ENCODE results near the gene BPTF. TPM values are rescaled to one million over a fixed set of nuclear protein-coding genes. Genes with fewer than 3 reads are reported as not detected.
A peak's percentile ranks its signal among the peaks of the same experiment; 100 is the strongest.

The BPTF gene
- total RNA-seq, 4 donors from 2014 or later, result 56.9 to 106 (median 72.6) TPM

DNA sequence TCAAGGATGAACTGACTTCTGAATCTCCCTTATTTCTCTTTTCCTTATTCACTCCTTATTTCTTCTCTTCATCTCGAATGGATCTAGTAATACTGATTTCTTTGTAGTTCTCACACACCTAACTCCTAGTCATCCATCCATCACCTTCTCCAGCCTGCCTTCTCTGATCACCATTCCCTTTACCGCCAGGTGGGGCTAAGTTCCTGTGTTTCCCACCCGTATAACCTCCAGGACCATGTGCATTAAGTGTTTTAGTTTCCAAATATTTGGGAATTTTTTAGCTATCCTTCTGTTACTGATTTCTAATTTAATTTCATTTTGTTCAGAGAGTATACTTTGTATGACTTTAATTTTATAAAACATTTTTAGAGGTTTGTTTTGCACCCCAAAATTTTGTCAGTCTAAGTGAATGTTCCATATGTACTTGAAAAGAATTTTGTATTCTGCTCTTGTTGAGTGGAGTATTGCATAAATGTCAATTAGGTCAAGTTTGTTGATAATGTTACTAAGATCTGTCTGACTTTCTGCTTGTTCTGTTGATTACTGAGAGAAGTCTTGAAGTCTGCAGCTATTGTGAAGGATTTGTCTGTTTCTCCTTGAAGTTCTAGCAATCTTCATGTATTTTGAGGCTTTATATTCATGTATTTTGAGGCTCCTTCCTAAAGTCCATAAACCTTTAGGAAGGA is 8.8 kb downstream of the BPTF start:
- DNase-seq (ENCODE audit: low spot score) (no peak), ATAC-seq (ENCODE audit: low FRiP score) (no peak)
- TF ChIP-seq, protein P1, sequence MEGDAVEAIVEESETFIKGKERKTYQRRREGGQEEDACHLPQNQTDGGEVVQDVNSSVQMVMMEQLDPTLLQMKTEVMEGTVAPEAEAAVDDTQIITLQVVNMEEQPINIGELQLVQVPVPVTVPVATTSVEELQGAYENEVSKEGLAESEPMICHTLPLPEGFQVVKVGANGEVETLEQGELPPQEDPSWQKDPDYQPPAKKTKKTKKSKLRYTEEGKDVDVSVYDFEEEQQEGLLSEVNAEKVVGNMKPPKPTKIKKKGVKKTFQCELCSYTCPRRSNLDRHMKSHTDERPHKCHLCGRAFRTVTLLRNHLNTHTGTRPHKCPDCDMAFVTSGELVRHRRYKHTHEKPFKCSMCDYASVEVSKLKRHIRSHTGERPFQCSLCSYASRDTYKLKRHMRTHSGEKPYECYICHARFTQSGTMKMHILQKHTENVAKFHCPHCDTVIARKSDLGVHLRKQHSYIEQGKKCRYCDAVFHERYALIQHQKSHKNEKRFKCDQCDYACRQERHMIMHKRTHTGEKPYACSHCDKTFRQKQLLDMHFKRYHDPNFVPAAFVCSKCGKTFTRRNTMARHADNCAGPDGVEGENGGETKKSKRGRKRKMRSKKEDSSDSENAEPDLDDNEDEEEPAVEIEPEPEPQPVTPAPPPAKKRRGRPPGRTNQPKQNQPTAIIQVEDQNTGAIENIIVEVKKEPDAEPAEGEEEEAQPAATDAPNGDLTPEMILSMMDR (IDR thresholded peaks at IDR 0.05), result no peak

DNA sequence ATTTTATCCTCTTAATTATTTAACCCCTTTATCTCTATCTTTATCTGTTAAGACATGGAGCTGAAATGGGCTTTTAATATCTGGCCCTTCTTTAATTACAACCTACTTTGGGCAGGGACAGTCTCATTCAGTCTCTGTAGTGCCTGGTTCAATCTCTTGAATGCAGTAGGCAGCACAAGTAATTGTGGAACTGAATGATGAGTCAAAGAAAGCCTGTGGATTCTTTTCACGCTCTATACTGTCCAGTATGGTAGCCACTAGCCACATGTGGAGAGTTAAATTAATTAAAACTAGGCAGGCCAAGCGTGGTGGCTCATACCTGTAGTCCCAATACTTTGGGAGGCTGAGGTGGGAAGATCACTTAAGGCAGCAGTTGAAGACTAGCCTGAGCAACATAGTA is 9.3 kb downstream of the BPTF start:
- ATAC-seq (ENCODE audit: low FRiP score), result no peak
- TF ChIP-seq, protein P1 (IDR thresholded peaks at IDR 0.05), result no peak

DNA sequence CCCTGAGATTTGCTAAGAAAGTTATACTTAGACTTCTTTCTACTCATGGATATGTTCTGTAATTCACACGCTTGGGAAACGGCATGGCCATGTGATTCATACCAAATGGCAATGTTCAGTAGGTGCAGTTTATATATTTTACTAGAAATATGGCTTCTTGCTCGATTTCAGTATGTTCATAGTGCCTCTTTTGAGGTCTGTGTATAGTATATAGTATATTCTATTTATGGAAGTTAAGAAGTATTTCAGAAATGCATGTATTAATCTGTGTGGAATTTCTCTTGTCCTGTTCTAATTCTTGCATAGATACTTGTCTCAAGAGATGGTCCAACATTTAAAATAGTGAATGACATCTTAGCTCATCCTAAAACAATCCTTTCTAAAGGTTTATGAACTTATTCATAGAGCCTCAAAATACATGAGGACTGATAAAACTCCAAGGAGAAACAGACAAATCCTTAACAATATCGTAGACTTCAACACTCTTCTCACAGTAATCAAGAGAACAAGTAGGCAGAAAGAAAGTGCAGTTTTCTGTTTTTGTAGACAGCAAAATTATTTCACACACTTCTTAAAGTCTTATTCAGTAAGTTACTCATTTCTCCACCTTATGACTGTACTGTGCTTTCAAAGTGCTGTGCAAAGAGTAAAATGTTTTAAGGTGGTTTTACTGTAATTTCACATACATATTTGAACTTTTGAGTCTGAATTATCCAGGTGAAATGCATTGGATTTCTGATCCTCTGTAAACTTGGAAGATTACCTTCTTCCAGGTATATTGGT is 11.1 kb downstream of the BPTF start:
- TF ChIP-seq, protein P1 (IDR thresholded peaks at IDR 0.05), result no peak
- ATAC-seq (ENCODE audit: low FRiP score), result peak; percentile 49
- DNase-seq (ENCODE audit: low spot score), result no peak

More for the DNA sequence above, 9.3 kb downstream of the BPTF start:
- no peak for DNase-seq (ENCODE audit: low spot score)

DNA sequence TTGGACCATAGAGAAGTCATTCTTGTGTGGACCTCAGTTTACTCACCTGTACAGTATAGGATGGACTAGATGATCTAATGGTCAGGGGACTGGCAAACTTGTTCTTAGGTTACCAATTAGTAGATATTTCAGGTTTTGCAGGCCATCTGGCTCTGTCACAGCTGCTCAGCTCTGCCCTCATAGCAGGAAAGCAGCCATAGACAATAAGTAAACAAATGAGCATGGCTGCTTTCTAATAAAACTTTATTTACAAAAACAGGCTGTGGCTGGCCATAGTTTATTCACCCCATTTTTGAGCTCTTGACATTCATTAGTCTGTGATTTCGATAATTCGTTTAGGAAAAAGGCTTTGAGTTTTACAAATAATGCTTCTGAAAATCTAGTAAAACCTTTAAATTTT is 12.7 kb downstream of the BPTF start:
- DNase-seq (ENCODE audit: low spot score) (no peak), ATAC-seq (ENCODE audit: low FRiP score) (no peak)
- TF ChIP-seq, protein P1 (IDR thresholded peaks at IDR 0.05), result no peak

DNA sequence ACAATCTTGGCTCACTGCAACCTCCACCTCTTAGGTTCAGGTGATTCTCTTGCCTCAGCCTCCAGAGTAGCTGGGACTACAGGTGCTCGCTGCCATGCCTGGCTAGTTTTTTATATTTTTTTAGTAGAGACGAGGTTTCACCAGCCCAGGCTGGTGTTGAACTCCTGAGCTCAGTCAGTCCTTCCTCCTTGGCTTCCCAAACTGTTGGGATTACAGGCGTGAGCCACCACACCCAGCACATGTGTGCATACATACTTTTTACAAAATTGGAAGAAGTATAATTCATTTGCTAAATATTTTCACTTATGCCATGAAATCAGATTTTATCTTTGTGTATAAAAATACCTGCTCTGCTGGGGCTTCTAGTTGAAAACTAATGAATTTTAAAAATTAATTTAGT is 13.2 kb downstream of the BPTF start:
- ATAC-seq (ENCODE audit: low FRiP score), result no peak
- DNase-seq (ENCODE audit: low spot score), result no peak
- TF ChIP-seq, protein P1 (IDR thresholded peaks at IDR 0.05), result no peak

DNA sequence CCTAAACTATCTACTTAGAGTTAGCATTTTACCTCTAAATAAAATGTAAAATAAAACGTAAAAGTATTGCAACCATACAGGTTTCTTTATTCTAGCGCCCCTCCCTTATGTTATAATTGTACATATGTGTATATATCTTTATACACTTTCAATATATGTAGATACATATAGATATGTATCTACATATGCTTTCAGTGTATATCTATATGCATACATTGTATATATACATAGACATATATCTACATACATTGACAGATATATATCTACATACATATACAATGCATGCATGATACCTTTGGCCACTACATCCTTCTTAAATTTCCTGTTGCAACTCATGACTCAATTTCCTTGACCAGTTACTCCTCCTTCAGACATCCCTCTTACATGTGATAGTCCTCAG is 16.7 kb downstream of the BPTF start:
- ATAC-seq (ENCODE audit: low FRiP score), result no peak
- TF ChIP-seq, protein P1 (IDR thresholded peaks at IDR 0.05), result no peak
- no peak for DNase-seq (ENCODE audit: low spot score)

DNA sequence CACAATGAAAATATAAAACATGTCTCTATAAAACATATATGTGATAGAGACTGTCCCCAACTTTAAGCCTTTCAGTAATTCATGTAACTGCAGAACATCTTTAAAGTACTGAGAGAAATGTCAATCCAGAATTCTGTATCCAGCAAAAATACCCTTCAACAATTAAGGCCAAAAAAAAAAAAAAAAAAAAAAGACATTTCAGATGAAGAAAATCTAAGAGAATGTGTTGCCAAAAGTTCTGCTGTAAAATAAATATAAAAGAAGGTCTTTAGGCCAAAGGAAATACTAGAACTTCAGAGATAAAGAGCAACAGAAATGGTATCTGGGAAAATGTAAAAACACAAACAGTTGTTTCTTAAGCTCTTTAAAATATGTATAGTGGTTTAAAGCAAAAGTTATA is 17.3 kb downstream of the BPTF start:
- DNase-seq (ENCODE audit: low spot score), result no peak
- ATAC-seq (ENCODE audit: low FRiP score), result no peak

More for the DNA sequence above, 17.3 kb downstream of the BPTF start:
- TF ChIP-seq, protein P1 (IDR thresholded peaks at IDR 0.05), result no peak
